Fibroblast of villous mesenchyme (primary cell): ENCODE data around the gene TDRD15. TPM values are rescaled to one million over a fixed set of nuclear protein-coding genes. Genes with fewer than 3 reads are reported as not detected.
A peak's percentile ranks its signal among the peaks of the same experiment; 100 is the strongest.

Experiments used
- DNase-seq: peaks from one replicate; pipeline ENCODE4 v3.0.0-alpha.2; 2010; ENCODE audit warnings: low read depth
- H3K4me3 ChIP-seq: 2 replicates; pipeline ENCODE4 v1.5.1; 2011; ENCODE audit warnings: low read depth, mild to moderate bottlenecking, low read length
- CTCF ChIP-seq: IDR thresholded peaks from 2 replicates; pipeline ENCODE4 v1.5.1; 2012; ENCODE audit warnings: low read depth, mild to moderate bottlenecking, low read length; ENCODE audit not compliant: insufficient read depth
- total RNA-seq: library from RNA; depleted of rRNA; stranded (reverse); fragments of >200 nt; gene quantifications from 2 replicates; pipeline ENCODE4 v1.2.3, GENCODE V29; 2012

The TDRD15 gene
- total RNA-seq, 1 donor: not detected

- no peak for TF ChIP-seq CTCF
- H3K4me3 ChIP-seq: no peak overlapping the region
- DNase-seq: no peak
Measured at GRCh38 chr2:21161832-21162614, 38.3 kb downstream of the TDRD15 start.

DNA sequence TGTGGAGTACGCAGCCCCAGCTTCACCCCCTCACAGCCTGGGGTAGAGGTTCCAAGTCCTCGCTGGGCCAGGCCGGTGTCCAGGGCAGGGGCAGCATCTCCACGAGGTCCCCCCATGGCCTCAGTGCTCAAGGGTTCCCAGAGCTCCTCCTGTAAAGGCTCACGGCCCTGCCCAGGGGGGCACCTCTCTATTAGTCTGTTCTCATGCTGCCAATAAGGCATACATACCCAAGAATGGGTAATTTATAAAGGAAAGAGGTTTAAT, 38.8 kb downstream of the TDRD15 start:
- no peak for DNase-seq
- TF ChIP-seq CTCF: no peak
- no peak overlapping the region for H3K4me3 ChIP-seq

DNA sequence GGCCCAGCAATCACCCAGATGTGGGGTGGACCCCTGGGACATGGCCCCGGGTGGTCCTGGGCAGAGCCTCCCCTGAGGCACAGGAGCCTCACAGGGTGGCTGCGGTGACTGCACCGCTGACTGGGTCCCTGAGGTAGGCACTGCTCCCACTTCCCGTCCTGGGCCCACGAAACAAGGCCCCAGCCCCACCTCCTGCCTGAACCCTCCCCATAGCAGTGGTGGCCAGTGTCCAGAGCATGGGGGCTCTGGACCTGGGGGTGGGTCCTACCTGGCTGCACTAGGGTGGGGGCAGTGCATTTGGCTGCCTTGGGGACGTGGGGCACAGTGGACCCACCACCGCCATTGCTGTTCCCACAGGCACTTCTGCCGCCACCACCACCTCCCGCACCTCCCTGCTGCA, 39.4 kb downstream of the TDRD15 start:
- no peak for DNase-seq
- TF ChIP-seq CTCF: no peak
- no peak overlapping the region for H3K4me3 ChIP-seq

DNA sequence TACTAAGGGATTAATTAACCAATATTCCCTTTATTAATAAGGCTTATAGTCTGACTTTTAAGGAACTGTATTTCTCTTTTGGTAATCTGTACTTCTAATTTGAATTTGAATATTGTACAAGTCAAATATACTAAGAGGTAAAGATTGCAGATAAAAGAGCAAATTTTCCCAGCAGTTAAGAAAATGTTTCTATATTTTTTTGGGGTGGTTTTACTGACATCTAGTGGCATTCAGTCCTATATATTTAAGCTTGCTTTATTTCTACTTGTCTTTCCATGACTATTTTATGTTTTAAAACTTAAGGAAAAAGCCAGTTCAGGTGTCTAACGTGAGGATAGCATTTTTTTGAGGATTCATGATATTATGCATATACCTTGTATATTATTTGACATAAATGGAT, 41.6 kb downstream of the TDRD15 start:
- no peak for DNase-seq
- H3K4me3 ChIP-seq: no peak overlapping the region
- TF ChIP-seq CTCF: no peak

- TF ChIP-seq CTCF: peak; percentile 7
- peak; percentile 8 for DNase-seq
- H3K4me3 ChIP-seq: no peak overlapping the region
Measured at GRCh38 chr2:21175895-21176646, 52.3 kb downstream of the TDRD15 start.

DNA sequence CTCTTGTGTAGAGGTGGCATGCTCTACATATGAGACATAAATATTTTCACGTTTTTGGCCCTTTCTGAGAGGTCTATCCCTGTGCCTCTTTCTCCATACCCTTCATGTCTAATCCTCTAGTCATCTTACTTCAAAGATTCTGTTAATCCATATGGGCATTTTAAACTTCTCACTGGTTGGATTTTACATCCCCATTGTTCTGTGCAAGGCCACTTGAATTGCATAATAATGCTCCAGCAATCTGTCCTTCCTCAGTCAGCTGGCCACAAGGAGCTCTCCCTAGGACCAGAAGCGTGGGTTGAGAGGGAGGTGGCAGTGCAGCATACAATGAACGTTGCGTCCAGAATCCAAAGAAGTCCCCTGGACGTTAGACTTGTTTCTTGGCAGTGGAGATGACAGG, 58.2 kb downstream of the TDRD15 start:
- TF ChIP-seq CTCF: no peak
- no peak for DNase-seq

More for the DNA sequence above, 58.2 kb downstream of the TDRD15 start:
- no peak overlapping the region for H3K4me3 ChIP-seq
